HT1080 (cell line): ENCODE measurements around the gene MFAP2. TPM values are rescaled to one million over a fixed set of nuclear protein-coding genes. Genes with fewer than 3 reads are reported as not detected.

Source experiments
- DNase-seq: peaks from one replicate; pipeline ENCODE4 v3.0.0-alpha.2; 2015; ENCODE audit warnings: low read depth
- total RNA-seq: library from RNA; depleted of rRNA; stranded (reverse); fragments of >200 nt; shearing (Covaris generic); gene quantifications from 2 replicates; pipeline ENCODE4 v1.2.3, GENCODE V29; 2014

The MFAP2 gene
- total RNA-seq, 1 experiment from 2014 or later = not detected

- DNase-seq = no peak
These were observed 27.9 kb upstream of the MFAP2 start for GRCh38 chr1:17008208-17008855.

DNA sequence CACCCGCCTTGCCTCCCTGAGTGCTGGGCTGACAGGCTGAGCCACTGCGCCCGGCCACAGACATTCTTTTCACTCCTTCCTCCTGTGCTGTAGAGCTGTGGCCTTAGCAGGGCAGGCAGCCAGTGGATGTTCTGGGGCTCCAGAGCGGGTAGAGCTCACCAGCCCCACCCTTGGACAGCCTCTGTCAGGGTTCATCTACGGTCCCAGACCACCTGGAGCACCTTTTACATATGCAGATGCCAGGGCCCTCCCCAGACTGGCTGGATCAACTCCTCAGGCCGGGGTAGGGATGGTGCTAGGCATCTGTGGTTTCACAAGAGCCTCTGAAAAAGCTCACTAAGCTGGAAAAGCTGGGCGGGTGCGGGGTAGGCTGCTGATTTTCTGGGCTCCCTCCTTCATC lies 26.7 kb upstream of the MFAP2 start:
- DNase-seq = no peak

- no peak for DNase-seq
These were observed 24.9 kb upstream of the MFAP2 start for GRCh38 chr1:17005365-17005740.

- DNase-seq = no peak
These were observed 24.3 kb upstream of the MFAP2 start for GRCh38 chr1:17004466-17005364.

- no peak for DNase-seq
These were observed 22.1 kb upstream of the MFAP2 start for GRCh38 chr1:17002524-17002902.

GRCh38 chr1:17001760-17002523 lies 21.5 kb upstream of the MFAP2 start:
- no peak for DNase-seq

DNA sequence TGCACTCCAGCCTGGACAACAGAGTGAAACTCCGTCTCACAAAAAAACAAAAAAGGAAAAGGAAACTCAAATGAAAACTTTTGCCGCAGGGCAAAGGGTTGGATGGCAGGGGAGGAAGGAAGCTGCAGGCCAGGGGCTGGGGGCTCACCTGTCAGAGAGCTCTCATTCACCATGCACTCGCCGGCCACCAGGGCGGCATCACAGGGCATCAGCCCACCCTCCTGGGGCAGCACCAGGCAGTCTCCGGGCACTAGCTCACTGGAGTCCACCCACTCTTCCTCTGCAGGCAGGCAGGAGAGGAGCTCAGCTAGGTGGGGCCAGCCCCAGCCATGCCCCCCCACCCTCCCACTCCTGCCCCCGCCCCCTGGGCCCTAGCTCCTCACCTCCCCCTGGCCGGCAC lies 19.4 kb upstream of the MFAP2 start:
- no peak for DNase-seq

DNA sequence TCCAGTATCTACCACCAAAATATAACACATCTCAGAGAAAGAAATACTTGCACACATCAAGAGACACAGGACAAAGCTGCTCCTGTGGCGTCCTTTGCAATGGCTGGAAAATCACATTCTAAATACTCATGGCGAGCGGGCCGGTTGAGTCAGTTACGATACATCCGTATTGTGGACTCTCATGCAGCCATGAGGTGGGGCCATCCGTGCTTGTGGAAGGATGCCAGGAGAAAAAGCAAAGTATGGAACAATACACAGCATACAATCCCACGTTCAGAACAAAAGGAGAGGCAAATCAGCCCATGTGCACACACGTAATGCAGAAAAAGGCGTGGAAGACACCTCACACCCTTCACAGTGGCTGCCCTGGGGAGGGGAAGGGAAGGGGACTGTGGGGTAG lies 18.2 kb upstream of the MFAP2 start:
- no peak for DNase-seq

- DNase-seq = no peak
These were observed 16.4 kb upstream of the MFAP2 start for GRCh38 chr1:16996845-16997244.

DNA sequence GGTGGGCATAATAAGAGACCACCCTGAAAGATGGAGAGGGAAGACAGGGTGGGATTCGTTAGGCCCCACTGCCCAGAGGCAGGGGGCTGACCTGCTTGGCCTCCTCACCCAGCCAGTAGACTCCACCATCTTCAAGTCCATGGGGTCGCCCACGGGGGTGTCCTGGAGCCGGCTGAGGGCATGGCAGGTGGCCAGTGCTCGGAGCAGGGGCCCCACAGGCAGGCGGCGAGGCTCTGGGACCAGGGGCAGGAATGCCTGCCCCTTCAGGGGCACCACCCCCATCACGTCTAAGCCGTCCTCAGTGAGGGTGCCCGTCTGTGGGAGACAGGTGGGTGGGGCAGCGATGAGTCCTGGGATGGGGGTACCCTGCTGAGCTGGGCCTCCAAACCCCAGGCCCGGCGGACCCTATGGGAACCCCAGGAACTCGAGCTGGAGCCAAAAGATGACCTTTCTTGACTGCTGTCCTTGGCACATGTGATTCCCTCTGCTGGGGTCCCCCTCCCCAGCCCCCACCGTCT lies 13.2 kb upstream of the MFAP2 start:
- no peak for DNase-seq

- DNase-seq = no peak
These were observed 12.3 kb upstream of the MFAP2 start for GRCh38 chr1:16992675-16993074.

DNA sequence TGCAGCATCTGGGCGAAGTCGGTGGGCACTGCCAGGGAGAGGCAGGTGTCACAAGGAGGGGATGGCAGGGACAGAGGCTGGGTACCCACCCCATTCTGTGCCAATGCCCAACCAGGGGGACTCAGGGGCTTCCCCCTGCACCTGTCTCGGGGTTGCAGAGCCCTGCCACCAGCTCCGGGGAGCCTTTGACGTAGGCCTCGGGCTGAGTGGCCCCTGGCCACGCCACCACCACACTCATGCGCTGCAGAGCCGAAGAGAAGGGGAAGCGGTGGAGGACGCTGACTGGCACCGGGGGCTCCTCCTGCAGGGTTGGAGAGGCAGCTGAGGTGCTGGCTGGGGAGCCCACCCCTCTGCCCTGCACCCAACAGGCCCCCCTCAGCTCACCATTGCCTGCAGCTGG lies 11.7 kb upstream of the MFAP2 start:
- no peak for DNase-seq

DNA sequence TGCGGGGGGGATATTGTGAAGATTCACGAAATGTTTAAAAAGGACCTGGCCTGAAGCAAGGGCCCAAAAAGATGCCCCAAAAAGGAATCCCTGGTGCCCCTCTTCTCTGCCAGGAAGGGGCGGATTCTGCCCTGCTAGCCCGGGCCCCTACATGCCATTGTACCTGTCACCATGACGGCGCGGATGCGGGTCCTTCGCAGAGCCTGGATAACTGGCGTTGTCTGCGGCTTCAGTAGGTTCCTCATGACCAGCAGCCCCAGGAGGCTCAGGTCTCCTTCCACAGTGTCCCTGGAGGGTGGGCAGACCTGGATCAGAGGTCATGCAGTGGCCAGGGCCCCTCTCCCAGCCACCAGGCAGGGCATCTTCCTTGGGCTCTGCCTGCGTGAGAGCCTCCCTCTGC lies 11.2 kb upstream of the MFAP2 start:
- no peak for DNase-seq

GRCh38 chr1:16989676-16990391 lies 9.4 kb upstream of the MFAP2 start:
- no peak for DNase-seq

GRCh38 chr1:16988210-16988609 lies 7.8 kb upstream of the MFAP2 start:
- no peak for DNase-seq

GRCh38 chr1:16986962-16987361 lies 6.5 kb upstream of the MFAP2 start:
- DNase-seq = no peak

DNA sequence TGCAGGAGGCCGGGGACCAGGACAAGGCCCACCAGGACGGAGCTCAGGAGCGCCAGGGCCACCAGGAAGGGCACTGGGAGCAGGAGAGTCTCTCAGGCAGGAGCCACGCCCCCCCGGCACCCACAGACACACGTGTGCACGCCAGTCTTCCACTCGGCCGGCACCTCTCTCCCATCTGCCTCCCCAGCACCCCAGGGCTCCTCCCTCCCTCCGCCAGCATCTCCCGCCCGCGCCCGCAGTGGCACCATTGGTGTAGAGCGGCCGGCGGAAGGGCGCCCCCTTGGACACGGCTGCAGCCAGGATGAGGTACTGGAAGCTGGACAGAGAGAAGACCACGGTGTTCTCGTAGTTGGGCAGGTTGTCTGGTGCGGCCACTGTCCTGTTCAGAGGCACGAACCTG lies 6.1 kb upstream of the MFAP2 start:
- no peak for DNase-seq

- no peak for DNase-seq
These were observed 5.7 kb upstream of the MFAP2 start for GRCh38 chr1:16986113-16986512.

DNA sequence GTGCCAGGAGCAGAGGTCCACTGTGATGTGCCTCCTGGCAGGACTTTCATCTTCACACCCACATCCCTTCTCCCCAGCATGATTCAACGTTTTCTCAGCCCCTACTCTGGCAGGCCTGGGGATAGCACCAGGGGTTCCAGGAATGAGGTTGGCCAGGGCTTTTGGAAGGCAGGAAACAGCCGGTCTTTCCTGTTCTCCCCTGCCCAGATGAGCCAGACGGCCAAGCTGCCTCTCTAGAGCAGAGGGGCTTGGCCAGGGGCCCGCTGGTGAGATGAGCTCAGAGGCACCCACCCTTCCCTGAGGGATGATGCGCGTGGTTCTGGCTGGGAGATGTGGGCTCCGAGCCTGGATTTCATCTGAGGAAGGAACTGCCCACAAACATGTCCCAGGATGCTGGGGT lies 4.3 kb upstream of the MFAP2 start:
- DNase-seq = peak; percentile 94

DNA sequence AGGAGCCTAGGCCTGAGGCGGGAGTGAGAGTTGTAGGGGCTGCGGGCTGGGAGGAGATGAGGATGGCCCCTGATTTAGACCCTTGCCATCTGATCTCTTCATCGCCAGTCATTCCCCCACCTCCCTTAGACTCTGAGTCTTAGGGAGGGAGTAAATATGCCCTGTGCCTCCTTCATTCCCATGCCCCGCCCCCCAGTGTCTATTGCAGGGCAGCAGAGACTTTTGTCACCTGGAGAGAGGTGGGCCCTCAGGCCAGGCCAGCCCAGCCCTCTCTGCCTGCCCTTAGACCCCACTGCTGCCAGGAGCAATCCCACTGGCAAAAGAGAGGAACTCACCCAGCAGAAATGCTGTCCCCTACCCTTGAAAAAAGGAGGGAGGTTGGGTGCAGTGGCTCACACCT lies 3.2 kb upstream of the MFAP2 start:
- no peak for DNase-seq

- DNase-seq = no peak
These were observed 2.5 kb upstream of the MFAP2 start for GRCh38 chr1:16982902-16983301.
